GM23338 (cell line): ENCODE results near the gene ZKSCAN4. TPM values are rescaled to one million over a fixed set of nuclear protein-coding genes. Genes with fewer than 3 reads are reported as not detected.

Source experiments
- ATAC-seq: fragments of 200-7000 bp; cut with Tn5 transposase; 3 replicates; pipeline ENCODE4 v1.9.1; 2020
- DNase-seq: peaks from one replicate; pipeline ENCODE4 v3.0.0-alpha.2; 2015; ENCODE audit warnings: low spot score
- H2AFZ ChIP-seq: fragments of 200-600 bp; sonication (generic); 2 replicates; pipeline ENCODE4 v1.8.0; 2016; ENCODE audit warnings: antibody characterized with exemption, mild to moderate bottlenecking, moderate library complexity
- H3F3A ChIP-seq: fragments of 200-600 bp; sonication (generic); replicated peaks from 2 replicates; pipeline ENCODE4 v1.8.0; 2017; ENCODE audit warnings: antibody characterized with exemption, mixed run types, low read depth
- H3K27ac ChIP-seq: fragments of 200-600 bp; sonication (generic); 2 replicates; pipeline ENCODE4 v1.6.1; 2016; ENCODE audit warnings: low read depth
- H3K27me3 ChIP-seq: fragments of 200-600 bp; sonication (generic); 2 replicates; pipeline ENCODE4 v1.8.0; 2016; ENCODE audit warnings: mild to moderate bottlenecking, mixed run types, moderate library complexity; ENCODE audit not compliant: insufficient read depth
- H3K36me3 ChIP-seq: fragments of 200-600 bp; sonication (generic); 2 replicates; pipeline ENCODE4 v1.8.0; 2016; ENCODE audit warnings: mild to moderate bottlenecking; ENCODE audit not compliant: insufficient read depth
- H3K4me1 ChIP-seq: fragments of 200-600 bp; sonication (generic); 2 replicates; pipeline ENCODE4 v1.8.0; 2016; ENCODE audit warnings: mild to moderate bottlenecking, moderate library complexity; ENCODE audit not compliant: insufficient read depth
- H3K4me2 ChIP-seq: fragments of 200-600 bp; sonication (generic); 2 replicates; pipeline ENCODE4 v1.7.1; 2017; ENCODE audit warnings: mixed run types
- H3K4me3 ChIP-seq: fragments of 200-600 bp; sonication (generic); 2 replicates; pipeline ENCODE4 v1.6.1; 2016; ENCODE audit warnings: mixed run types
- H3K79me2 ChIP-seq: fragments of 200-600 bp; sonication (generic); replicated peaks from 2 replicates; pipeline ENCODE4 v1.8.0; 2017; ENCODE audit warnings: mild to moderate bottlenecking; ENCODE audit not compliant: insufficient read depth
- H3K9me2 ChIP-seq: fragments of 200-600 bp; sonication (generic); 2 replicates; pipeline ENCODE4 v1.8.0; 2017; ENCODE audit not compliant: insufficient read depth
- H4K20me1 ChIP-seq: fragments of 200-600 bp; sonication (generic); replicated peaks from 2 replicates; pipeline ENCODE4 v1.8.0; 2017; ENCODE audit warnings: mild to moderate bottlenecking; ENCODE audit not compliant: insufficient read depth
- H3K27ac Mint-ChIP-seq: 2 replicates; pipeline ENCODE4 v1.8.0; 2020; ENCODE audit warnings: inconsistent platforms, mild to moderate bottlenecking, moderate library complexity, mixed read lengths
- H3K27me3 Mint-ChIP-seq: 3 replicates; pipeline ENCODE4 v1.8.0; 2022; ENCODE audit warnings: low read depth, mild to moderate bottlenecking, moderate library complexity, mixed read lengths, inconsistent platforms; ENCODE audit not compliant: insufficient read depth, poor library complexity
- H3K36me3 Mint-ChIP-seq: 3 replicates; pipeline ENCODE4 v1.8.0; 2021; ENCODE audit warnings: low read depth, mild to moderate bottlenecking, inconsistent platforms, moderate library complexity, mixed read lengths
- H3K4me1 Mint-ChIP-seq: 3 replicates; pipeline ENCODE4 v1.8.0; 2020; ENCODE audit warnings: mild to moderate bottlenecking, inconsistent platforms, mixed read lengths
- H3K4me3 Mint-ChIP-seq: 3 replicates; pipeline ENCODE4 v1.8.0; 2021; ENCODE audit warnings: moderate library complexity, mild to moderate bottlenecking, inconsistent platforms, mixed read lengths
- H3K9me3 Mint-ChIP-seq: 3 replicates; pipeline ENCODE4 v1.8.0; 2020; ENCODE audit warnings: moderate library complexity, mild to moderate bottlenecking, inconsistent platforms, mixed read lengths
- CREB1 ChIP-seq: fragments of 250-450 bp; sonication (Bioruptor Pico); IDR thresholded peaks from 2 replicates; pipeline ENCODE4 v1.5.0; 2020; ENCODE audit warnings: low read depth, mild to moderate bottlenecking, moderate library complexity
- EZH2phosphoT487 ChIP-seq: fragments of 200-600 bp; sonication (generic); IDR thresholded peaks from one replicate; pipeline ENCODE4 v1.8.1; 2018; ENCODE audit warnings: antibody characterized with exemption; ENCODE audit not compliant: unreplicated experiment
- JUNB ChIP-seq: IDR thresholded peaks from one replicate; pipeline ENCODE4 v1.6.1; 2016; ENCODE audit warnings: antibody characterized with exemption; ENCODE audit not compliant: unreplicated experiment
- NANOG ChIP-seq: IDR thresholded peaks from 2 replicates; pipeline ENCODE4 v1.6.1; 2016; ENCODE audit warnings: antibody characterized with exemption, borderline replicate concordance
- POLR2AphosphoS5 ChIP-seq: IDR thresholded peaks from 2 replicates; pipeline ENCODE4 v1.6.1; 2016; ENCODE audit warnings: antibody characterized with exemption, low read depth
- STAT1 ChIP-seq: IDR thresholded peaks from one replicate; pipeline ENCODE4 v1.6.1; 2016; ENCODE audit warnings: antibody characterized with exemption; ENCODE audit not compliant: unreplicated experiment
- ZNF114 ChIP-seq: fragments of 250-450 bp; sonication (Bioruptor Pico); IDR thresholded peaks from 2 replicates; pipeline ENCODE4 v1.5.0; 2020; ENCODE audit warnings: mild to moderate bottlenecking, moderate library complexity
- ZNF331 ChIP-seq: fragments of 250-450 bp; sonication (Bioruptor Pico); IDR thresholded peaks from 2 replicates; pipeline ENCODE4 v1.5.0; 2020; ENCODE audit warnings: low read depth, mild to moderate bottlenecking, moderate library complexity
- polyA plus RNA-seq: library from polyadenylated mRNA; unstranded; fragments of >200 nt; fragmentation: Nextera tagmentation; extraction: Ambion mirVana; gene quantifications from 2 replicates; pipeline ENCODE4 v1.2.1, GENCODE V29; 2016
- total RNA-seq: library from RNA; depleted of rRNA; stranded (reverse); fragments of >200 nt; shearing (Covaris generic); gene quantifications from 2 replicates; pipeline ENCODE4 v1.2.3, GENCODE V29; 2014
- TF ChIP-seq, protein P1 (sequence below), 2 experiments: fragments of 200-600 bp in 1 of 2; sonication (generic) in 1 of 2; conservative IDR thresholded peaks; 2 replicates each; pipeline versions ENCODE4 v1.5.1 to v1.6.1; 2016 to 2017; ENCODE audit warnings: antibody characterized with exemption in 2 of 2, low read depth in 2 of 2, mild to moderate bottlenecking in 2 of 2, moderate library complexity in 1 of 2
- TF ChIP-seq, protein P2 (sequence below): IDR thresholded peaks from 2 replicates; pipeline ENCODE4 v1.6.1; 2016; ENCODE audit warnings: antibody characterized with exemption
- TF ChIP-seq, protein P3 (sequence below): fragments of 250-450 bp; sonication (Bioruptor Pico); IDR thresholded peaks from 2 replicates; pipeline ENCODE4 v1.5.0; 2020; ENCODE audit warnings: mild to moderate bottlenecking, moderate library complexity
- TF ChIP-seq, protein P4 (sequence below): IDR thresholded peaks from one replicate; pipeline ENCODE4 v1.6.1; 2018; ENCODE audit warnings: antibody characterized with exemption; ENCODE audit not compliant: unreplicated experiment

Gene ZKSCAN4
- total and polyA plus RNA-seq, 2 experiments from 2014 or later = 2.8 to 5.9 TPM

DNA sequence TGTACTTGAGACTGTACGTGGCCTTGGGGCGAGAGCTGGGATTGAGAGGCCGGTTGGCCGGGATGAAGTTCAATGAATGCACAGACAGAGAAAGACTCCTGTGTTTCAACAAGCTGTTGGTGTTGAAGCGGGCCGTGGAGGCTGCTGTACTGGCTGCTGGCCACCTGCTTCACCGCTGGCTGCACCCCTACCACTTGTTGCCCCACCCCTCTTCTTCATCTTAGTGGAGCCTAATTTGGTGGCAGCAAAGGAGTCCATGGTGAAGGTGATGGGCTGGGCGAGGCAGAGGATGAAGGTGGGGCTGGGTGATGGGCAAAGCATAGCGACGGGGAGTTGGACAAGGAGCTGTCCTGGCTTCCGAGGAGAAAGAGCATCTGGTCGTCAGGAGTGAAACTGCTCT is 34.2 kb downstream of the ZKSCAN4 start:
- Mint-ChIP-seq H3K9me3 (peaks cover under 1% of the 10 kb centered on the region; the same call in 2 of the 3 replicates), H3K27me3 (peaks cover 23% of the 10 kb centered on the region)
- no peaks in the 10 kb centered on the region for H3K79me2 ChIP-seq

More for the DNA sequence above, 34.2 kb downstream of the ZKSCAN4 start:
- no peaks in the 10 kb centered on the region for H3K9me2 ChIP-seq
- no peaks in the 10 kb centered on the region for H3K36me3 ChIP-seq
- no peaks in the 10 kb centered on the region for H3F3A ChIP-seq
- H2AFZ ChIP-seq = no peak overlapping the region
- H3K4me2 ChIP-seq = peak overlapping the region; percentile 80
- Mint-ChIP-seq H3K4me3 (peak overlapping the region; percentile 80), H3K27ac (no peak overlapping the region), H3K36me3 (no peaks in the 10 kb centered on the region), H3K4me1 (peaks cover 20% of the 10 kb centered on the region; the same call in 2 of the 3 replicates)
- peak overlapping the region; percentile 81 for H3K4me3 ChIP-seq
- peaks cover 75% of the 10 kb centered on the region for H3K27me3 ChIP-seq
- no peaks in the 10 kb centered on the region for H4K20me1 ChIP-seq
- TF ChIP-seq CREB1 (CRISPR knock-in tag) (no peak), ZNF114 (no peak), JUNB (no peak), EZH2phosphoT487 (no peak), STAT1 (no peak), ZNF331 (no peak), NANOG (no peak), POLR2AphosphoS5 (no peak)
- TF ChIP-seq, protein P1, sequence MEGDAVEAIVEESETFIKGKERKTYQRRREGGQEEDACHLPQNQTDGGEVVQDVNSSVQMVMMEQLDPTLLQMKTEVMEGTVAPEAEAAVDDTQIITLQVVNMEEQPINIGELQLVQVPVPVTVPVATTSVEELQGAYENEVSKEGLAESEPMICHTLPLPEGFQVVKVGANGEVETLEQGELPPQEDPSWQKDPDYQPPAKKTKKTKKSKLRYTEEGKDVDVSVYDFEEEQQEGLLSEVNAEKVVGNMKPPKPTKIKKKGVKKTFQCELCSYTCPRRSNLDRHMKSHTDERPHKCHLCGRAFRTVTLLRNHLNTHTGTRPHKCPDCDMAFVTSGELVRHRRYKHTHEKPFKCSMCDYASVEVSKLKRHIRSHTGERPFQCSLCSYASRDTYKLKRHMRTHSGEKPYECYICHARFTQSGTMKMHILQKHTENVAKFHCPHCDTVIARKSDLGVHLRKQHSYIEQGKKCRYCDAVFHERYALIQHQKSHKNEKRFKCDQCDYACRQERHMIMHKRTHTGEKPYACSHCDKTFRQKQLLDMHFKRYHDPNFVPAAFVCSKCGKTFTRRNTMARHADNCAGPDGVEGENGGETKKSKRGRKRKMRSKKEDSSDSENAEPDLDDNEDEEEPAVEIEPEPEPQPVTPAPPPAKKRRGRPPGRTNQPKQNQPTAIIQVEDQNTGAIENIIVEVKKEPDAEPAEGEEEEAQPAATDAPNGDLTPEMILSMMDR (conservative IDR thresholded peaks at IDR 0.05; ENCODE audit: low read depth in 2 of 2) = no peak
- TF ChIP-seq, protein P2, sequence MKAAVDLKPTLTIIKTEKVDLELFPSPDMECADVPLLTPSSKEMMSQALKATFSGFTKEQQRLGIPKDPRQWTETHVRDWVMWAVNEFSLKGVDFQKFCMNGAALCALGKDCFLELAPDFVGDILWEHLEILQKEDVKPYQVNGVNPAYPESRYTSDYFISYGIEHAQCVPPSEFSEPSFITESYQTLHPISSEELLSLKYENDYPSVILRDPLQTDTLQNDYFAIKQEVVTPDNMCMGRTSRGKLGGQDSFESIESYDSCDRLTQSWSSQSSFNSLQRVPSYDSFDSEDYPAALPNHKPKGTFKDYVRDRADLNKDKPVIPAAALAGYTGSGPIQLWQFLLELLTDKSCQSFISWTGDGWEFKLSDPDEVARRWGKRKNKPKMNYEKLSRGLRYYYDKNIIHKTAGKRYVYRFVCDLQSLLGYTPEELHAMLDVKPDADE = no peak
- TF ChIP-seq, protein P3, sequence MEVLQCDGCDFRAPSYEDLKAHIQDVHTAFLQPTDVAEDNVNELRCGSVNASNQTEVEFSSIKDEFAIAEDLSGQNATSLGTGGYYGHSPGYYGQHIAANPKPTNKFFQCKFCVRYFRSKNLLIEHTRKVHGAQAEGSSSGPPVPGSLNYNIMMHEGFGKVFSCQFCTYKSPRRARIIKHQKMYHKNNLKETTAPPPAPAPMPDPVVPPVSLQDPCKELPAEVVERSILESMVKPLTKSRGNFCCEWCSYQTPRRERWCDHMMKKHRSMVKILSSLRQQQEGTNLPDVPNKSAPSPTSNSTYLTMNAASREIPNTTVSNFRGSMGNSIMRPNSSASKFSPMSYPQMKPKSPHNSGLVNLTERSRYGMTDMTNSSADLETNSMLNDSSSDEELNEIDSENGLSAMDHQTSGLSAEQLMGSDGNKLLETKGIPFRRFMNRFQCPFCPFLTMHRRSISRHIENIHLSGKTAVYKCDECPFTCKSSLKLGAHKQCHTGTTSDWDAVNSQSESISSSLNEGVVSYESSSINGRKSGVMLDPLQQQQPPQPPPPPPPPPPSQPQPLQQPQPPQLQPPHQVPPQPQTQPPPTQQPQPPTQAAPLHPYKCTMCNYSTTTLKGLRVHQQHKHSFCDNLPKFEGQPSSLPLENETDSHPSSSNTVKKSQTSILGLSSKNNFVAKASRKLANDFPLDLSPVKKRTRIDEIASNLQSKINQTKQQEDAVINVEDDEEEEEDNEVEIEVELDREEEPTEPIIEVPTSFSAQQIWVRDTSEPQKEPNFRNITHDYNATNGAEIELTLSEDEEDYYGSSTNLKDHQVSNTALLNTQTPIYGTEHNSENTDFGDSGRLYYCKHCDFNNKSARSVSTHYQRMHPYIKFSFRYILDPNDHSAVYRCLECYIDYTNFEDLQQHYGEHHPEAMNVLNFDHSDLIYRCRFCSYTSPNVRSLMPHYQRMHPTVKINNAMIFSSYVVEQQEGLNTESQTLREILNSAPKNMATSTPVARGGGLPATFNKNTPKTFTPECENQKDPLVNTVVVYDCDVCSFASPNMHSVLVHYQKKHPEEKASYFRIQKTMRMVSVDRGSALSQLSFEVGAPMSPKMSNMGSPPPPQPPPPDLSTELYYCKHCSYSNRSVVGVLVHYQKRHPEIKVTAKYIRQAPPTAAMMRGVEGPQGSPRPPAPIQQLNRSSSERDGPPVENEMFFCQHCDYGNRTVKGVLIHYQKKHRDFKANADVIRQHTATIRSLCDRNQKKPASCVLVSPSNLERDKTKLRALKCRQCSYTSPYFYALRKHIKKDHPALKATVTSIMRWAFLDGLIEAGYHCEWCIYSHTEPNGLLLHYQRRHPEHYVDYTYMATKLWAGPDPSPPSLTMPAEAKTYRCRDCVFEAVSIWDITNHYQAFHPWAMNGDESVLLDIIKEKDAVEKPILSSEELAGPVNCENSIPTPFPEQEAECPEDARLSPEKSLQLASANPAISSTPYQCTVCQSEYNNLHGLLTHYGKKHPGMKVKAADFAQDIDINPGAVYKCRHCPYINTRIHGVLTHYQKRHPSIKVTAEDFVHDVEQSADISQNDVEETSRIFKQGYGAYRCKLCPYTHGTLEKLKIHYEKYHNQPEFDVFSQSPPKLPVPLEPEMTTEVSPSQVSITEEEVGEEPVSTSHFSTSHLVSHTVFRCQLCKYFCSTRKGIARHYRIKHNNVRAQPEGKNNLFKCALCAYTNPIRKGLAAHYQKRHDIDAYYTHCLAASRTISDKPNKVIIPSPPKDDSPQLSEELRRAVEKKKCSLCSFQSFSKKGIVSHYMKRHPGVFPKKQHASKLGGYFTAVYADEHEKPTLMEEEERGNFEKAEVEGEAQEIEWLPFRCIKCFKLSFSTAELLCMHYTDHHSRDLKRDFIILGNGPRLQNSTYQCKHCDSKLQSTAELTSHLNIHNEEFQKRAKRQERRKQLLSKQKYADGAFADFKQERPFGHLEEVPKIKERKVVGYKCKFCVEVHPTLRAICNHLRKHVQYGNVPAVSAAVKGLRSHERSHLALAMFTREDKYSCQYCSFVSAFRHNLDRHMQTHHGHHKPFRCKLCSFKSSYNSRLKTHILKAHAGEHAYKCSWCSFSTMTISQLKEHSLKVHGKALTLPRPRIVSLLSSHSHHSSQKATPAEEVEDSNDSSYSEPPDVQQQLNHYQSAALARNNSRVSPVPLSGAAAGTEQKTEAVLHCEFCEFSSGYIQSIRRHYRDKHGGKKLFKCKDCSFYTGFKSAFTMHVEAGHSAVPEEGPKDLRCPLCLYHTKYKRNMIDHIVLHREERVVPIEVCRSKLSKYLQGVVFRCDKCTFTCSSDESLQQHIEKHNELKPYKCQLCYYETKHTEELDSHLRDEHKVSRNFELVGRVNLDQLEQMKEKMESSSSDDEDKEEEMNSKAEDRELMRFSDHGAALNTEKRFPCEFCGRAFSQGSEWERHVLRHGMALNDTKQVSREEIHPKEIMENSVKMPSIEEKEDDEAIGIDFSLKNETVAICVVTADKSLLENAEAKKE = no peak
- TF ChIP-seq, protein P4, sequence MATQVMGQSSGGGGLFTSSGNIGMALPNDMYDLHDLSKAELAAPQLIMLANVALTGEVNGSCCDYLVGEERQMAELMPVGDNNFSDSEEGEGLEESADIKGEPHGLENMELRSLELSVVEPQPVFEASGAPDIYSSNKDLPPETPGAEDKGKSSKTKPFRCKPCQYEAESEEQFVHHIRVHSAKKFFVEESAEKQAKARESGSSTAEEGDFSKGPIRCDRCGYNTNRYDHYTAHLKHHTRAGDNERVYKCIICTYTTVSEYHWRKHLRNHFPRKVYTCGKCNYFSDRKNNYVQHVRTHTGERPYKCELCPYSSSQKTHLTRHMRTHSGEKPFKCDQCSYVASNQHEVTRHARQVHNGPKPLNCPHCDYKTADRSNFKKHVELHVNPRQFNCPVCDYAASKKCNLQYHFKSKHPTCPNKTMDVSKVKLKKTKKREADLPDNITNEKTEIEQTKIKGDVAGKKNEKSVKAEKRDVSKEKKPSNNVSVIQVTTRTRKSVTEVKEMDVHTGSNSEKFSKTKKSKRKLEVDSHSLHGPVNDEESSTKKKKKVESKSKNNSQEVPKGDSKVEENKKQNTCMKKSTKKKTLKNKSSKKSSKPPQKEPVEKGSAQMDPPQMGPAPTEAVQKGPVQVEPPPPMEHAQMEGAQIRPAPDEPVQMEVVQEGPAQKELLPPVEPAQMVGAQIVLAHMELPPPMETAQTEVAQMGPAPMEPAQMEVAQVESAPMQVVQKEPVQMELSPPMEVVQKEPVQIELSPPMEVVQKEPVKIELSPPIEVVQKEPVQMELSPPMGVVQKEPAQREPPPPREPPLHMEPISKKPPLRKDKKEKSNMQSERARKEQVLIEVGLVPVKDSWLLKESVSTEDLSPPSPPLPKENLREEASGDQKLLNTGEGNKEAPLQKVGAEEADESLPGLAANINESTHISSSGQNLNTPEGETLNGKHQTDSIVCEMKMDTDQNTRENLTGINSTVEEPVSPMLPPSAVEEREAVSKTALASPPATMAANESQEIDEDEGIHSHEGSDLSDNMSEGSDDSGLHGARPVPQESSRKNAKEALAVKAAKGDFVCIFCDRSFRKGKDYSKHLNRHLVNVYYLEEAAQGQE = no peak
- ATAC-seq (no peak), DNase-seq (no peak)
- no peak overlapping the region for H3K27ac ChIP-seq
- peaks cover 23% of the 10 kb centered on the region for H3K4me1 ChIP-seq
